ENCODE results near the gene ZRANB3.

DNA sequence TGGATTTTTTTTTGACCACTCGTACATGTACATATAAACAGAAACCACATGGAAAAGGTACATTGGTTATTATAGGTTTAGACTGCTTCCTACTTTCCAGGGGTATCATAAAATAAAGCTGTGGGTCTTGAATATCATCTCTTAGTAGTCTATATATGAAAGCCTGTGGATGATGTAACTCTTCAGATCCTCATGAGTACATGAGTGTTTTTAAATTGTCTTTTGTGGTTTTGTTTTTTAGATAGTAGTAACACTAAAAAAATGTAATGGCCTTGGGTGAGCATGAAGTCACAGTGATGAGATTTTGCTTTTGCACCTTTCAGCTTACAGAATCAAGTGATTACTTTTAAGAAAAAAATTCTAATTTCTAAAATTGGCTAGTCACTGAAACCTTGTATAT is 398.7 kb downstream of the ZRANB3 start:
- TF ChIP-seq CTCF (IDR thresholded peaks at IDR 0.05; ENCODE audit: low read length) = no peak
- TF ChIP-seq EZH2 (IDR thresholded peaks at IDR 0.05; ENCODE audit: borderline replicate concordance, low read length) = no peak

All from OCI-LY1 (cell line).